HG03025 (cell line): ENCODE measurements around the gene CHAC1.
"Not testable (repeated sequence)": the region's sequence is repeated elsewhere in the genome, so short reads cannot be mapped to it uniquely, and the experiment has no call there.

Experiments used
- ATAC-seq: cut with Tn5 transposase; IDR thresholded peaks from one replicate; pipeline ENCODE4 v1.9.1; 2021; ENCODE audit warnings: mild to moderate bottlenecking, moderate library complexity; ENCODE audit not compliant: unreplicated experiment, low FRiP score

The CHAC1 gene

DNA sequence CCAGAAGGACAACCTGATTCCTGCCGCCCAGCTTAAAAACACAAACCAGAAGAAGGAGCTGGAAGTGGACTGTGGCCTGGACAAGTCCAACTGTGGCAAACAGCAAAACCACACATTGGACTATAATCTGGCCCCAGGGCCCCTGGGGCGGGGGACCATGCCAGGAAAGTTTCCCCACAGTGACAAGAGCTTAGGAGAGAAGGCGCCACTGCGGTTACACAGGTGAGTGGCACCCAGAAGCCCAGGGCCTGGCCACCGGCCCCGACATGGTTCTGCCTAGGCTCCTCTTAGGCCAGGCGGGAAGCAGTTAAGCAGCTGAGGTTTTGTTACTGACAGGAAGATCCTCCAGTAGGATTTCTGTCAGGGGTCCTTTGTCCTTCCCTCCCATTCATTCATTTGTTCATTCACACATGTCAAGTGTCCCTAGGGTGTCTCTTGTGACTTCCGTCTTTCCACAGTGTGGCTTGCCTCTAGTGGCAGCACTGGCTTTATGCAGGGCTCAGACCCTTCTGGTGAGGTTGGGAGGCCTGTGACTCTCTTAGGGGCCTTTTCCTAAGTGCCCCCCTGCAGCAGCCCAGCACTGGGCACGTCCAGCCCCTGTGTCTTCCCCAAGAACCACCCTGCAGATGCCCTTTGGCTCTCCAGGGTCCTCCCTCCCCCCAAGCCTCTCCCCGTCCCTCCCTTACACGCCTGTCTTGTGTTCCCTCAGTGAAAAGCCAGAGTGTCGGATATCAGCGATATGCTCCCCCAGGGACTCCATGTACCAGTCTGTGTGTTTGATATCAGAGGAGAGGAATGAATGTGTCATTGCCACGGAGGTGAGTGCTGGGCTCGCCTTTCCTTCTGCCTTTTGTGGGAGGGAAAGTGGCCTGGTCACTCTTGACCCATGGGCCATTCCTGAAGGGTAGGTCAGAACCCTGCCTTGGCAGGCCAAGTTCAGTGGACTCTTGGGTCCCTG lies 16.3 kb upstream of the CHAC1 start:
- ATAC-seq, result no peak

DNA sequence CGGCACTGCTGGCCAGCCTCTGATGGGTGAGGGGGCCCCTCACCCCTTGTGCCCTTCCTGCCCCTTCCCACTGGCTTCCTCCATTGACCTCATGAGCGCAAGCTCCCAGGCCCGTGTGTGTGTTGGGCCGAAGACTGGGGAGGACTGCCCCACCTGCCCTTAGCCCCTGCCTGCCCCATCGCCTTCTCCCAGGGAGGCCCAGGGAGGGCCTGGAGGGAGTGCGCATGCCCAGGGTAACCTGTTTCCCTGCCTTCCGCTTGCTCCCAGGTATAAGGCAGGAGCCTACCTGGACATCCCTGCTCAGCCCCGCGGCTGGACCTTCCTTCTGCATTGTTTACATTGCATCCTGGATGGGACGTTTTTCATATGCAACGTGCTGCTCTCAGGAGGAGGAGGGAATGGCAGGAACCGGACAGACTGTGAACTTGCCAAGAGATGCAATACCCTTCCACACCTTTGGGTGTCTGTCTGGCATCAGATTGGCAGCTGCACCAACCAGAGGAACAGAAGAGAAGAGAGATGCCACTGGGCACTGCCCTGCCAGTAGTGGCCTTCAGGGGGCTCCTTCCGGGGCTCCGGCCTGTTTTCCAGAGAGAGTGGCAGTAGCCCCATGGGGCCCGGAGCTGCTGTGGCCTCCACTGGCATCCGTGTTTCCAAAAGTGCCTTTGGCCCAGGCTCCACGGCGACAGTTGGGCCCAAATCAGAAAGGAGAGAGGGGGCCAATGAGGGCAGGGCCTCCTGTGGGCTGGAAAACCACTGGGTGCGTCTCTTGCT lies 15.3 kb upstream of the CHAC1 start:
- no peak for ATAC-seq

DNA sequence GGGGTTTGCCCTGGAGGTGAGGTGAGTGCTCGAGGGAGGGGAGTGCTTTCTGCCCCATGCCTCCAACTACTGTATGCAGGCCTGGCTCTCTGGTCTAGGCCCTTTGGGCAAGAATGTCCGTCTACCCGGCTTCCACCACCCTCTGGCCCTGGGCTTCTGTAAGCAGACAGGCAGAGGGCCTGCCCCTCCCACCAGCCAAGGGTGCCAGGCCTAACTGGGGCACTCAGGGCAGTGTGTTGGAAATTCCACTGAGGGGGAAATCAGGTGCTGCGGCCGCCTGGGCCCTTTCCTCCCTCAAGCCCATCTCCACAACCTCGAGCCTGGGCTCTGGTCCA lies 14.8 kb upstream of the CHAC1 start:
- ATAC-seq, result no peak

DNA sequence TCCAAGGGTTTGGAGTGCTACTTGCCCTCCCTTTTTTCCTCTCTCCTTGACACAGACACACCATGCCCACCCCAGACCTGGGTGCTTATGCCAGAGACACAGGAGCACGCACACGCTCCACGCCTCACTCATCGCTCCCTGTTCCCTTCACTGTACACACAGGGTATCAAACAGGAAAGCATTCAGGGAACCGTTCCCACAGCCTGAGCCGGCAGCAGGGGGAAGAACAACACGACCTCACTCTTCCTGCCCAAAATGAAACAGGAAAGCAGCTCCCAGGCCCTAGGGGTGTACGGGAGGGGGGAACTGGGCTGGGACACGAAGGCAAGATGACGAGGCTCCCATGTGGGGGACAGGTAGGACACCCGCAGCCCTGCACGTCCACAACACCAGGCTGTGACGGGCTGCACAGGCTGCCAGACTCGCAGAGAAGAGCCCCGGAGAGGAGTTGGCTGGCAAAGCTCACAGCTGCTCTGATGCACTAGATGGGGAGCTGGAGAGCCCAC lies 12.9 kb upstream of the CHAC1 start:
- ATAC-seq, result no peak

DNA sequence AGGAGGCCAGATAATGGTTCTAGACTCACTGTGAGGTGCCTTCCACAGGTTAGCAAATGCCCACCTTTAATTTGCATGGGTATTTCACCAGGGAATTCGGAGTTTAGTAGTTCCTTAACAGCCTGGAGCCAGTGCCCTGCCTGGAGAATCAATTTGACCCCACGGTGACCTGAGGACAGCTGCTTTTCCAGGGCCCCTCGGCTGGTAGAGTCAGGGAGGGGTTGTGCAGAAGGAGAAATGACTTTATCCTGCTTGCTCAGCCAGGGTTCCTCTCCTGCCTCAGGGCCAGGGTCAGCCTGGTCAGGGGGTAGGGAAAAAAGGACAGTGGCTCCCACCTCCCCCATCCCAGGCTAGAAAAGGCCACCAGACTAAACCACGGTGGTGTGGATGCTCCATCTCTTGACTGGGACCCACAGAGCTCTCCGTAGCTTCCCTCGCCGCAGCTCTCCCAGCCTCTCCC lies 12.2 kb upstream of the CHAC1 start:
- no peak for ATAC-seq

DNA sequence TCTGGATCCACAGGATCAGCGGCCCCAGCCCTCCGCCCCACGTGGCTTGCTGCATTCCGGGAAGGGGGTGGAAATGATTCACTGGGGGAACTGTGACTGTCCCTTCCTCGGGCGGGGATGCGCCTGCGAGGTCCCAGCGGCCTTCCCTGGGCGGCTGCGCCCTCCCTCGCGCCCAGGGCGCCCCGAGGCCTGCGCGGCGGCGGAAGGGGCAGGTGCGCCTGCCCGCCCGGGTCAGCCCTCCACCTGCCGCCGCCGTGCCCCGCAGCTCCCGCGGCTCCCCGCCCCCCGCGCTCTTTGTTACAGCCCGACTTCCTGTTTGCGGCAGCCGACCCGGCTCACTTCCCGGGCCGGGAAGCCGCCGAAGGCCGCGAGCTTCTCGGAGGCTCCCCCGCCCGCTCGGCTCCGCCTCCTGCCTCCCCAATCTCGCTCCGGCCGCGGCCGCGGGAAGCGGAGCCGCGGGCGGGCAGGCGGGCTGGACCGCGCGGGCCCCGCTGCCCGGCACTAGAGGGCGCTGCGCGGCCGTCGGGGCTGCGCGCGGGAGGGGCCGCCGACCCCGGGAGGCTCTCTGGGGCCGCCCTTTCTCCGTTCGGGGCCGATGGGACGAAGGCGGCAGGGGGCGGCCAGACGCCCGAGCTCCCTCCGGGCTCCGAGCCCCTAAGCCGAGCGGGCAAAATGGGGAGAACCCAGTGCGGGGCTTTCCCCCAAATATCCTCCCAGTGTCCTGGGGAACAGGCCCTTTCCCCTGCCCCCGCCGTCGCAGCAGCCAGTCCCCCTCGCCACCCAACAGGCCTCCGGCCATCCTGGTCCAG lies 11.5 kb upstream of the CHAC1 start:
- peak; percentile 71 for ATAC-seq

DNA sequence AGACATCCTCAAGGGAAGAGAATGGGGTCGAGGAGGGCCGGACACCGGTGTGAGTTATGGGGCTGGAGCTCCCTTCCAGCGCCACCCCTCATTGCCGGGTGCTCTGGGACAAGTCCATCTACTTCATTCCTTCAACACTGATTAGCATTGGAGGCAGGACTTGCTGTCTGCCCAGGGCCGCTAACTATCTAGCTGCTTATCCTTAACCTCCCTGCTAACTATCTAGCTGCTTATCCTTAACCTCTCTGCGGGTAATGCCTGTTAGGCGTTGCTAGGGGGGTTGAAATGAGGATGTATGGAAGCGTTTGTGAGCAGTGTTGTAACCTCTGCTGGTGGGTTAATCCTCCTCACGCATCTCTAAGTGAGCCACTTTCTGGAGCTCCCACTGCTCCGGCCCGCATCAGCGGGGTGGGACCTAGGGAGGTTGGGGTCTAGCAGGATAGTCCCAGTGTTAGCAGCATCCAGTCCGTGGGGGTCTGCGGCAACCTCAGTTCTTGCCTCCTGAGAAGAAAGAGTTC lies 10.9 kb upstream of the CHAC1 start:
- no peak for ATAC-seq

DNA sequence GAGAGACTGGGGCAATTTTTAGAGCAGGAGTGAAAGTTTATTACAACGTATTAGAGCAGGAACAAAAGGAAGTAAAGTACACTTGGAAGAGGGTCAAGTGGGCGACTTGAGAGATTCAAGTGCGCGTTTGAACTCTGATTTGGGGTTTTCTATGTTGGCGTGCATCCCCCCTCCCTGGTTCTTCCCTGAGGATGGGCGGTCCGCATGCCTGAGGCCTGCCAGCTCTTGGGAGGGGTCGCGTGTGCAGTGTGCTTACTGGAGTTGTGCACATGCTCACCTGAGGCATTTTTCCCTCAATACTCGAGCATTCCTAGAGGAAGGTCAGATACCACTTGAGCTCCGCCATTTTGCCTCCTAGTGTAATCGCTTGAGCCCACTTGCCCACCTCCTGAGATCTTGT lies 10.4 kb upstream of the CHAC1 start:
- no peak for ATAC-seq

DNA sequence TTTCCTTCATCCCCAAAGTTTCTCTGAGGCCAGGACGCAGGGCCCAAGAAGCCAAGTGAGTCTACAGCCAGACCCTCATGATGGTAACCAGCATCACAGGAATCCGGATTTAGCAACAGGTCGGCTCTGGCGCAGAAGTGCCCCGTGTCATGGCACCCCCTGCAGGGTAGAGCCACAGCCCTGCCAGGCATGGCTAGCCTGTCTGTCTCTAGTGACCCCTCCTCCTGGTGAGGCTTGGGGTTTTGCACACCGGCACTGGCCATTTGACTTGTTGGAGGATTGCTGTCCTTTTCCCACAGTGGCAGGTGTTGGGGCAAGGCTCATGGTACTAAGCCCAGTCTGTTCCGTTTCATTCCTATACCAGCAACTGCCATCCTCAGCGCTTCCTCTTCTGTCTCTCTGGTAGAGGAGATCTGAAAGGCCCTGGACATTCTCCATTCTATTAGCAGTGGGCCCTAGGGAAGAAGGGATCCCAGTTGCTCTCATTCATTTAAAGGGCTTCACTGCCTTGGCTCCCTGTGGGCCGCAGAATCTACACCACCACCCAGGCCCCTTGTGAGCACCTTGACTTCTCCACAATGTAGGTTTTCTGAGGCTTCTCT lies 9.4 kb upstream of the CHAC1 start:
- ATAC-seq, result no peak

DNA sequence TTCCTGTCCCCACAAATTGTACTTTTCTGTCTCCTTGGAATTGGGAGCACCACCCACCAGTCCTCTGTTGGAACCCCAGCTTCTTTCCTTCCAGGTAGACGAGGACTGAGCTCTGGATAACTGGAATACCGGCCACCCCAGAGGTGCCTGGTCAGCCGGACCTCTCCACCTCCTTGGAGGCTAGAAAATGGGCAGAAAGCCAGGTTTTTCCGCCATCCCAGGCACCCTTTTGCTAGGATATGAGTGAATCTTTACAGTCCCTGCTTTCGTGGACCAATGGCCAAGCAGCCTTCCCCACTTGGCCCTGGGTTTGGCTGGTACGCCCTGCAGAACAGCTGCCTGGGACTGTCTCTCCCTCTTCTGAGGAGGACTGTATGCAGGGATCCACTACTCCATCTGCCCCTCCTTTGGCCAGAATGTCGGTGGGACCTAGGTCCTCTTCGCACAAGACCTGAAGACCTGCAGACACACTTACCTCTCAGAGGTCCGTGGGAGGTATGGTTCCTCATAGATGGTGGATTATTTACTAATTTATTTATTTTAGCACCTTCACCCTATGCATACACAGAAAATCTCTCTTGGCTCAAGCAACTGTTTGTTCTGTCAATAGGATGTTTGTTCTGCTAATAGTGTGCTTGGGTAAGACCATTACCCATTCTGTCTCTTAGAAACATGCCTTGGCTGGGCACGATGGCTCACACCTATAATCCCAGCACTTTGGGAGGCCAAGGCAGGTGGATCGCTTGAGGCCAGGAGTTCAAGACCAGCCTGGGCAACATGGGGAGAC lies 8.6 kb upstream of the CHAC1 start:
- ATAC-seq, result no peak

DNA sequence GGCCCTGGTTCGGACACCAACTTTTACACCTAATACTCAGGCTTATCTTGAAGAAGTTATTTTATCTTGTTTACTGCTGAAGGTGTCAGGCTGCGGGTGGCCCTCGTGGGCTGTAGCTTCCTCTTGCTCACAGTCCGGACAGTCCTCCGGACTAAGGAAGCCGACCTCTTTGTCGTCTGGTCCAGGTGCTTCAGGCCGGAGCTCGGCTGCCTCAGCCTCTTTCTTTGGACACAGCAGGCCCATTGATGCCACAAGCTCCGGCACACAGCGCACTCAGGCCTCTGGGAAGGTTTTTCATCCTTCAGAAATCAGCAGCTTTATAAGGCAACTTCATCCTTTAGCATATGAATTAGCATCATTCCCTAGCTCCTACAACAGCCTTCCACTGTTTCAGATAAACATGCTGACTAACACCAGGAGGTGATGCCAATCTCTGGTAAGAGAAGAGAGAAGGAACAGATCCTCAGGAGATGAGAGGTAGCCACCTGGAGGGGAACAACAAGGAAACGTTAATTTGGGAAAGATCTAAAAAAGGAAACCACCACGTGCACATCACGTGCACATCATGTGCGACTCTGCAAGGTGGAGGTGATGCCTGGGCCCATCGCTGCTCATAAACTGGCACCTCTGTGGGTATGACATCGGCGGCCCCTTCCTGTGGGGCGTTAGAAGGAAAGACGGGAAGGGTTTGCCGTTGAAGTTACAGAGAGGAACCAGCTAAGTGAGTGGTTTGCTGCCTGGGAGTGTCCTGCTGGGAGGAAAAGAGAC lies 4.4 kb upstream of the CHAC1 start:
- ATAC-seq, result no peak

DNA sequence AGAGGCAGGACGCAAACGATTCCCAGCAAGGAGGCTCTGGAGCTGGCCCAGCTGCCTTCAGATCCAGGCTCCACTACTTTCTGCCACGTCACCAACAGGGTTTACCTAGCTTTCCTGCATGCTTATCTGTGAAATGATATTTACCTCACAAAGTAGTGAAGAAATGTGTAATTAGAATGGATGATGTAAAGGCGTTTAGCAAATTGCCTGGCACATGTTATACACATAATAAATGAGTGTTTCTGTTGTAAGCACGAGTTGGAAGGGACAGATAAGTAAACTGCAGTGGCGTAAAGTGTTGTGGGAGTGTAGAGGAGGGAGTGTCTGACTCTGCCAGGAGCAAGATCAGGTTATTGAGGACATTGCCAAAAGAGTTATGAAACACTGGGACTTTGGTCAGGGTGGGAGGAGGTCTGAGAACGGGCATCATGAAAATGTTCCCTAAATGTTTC lies 3.5 kb upstream of the CHAC1 start:
- ATAC-seq, result no peak

DNA sequence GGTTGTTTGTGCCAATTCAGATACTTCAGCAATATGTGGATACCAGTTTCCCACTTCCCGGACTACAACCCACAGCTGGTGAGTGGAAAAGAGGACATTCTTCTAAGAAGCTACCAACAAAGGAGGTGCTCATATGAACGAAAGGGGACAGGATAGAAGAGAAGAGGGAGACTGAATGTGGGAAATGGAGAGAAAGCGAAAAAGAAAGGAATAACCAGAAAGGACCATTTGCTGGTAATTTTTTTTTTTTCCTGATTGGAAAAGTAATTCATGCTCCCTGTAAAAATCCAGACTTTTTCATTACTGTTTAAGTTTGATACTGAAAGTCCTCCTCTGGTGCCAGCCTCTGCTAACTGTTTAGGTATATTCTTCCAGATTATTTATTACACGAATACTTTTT lies 1.5 kb upstream of the CHAC1 start:
- ATAC-seq, result no peak

DNA sequence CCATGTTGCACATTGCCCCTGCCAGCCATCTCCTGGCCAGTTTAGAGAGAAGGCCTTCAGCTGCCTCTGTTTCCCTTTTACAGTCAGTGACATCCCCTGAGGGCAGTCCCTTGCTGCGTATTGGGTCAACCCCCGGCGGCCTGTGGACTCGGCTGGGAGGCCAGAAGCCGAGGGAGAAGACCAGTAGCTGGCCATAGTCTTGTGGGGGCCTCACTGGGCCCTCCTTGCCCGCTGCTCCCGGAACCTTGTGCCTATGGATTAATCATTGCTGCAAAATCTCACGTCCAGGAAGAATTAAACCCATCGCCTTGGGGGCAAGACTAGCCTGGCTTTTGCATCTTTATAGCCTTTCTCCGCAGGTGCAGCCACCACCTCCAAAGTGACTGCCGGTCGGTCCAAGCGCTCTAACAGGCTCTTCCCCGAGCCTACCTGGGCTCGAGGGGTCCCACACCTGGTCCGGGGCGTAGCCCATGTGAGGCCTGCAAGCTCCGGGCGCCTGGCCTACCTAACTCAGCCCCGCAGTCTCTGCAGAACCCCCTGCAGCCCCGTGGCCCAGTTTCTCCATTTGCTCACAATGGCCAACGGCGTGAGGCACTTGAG lies 870 bp upstream of the CHAC1 start:
- ATAC-seq, result no peak

DNA sequence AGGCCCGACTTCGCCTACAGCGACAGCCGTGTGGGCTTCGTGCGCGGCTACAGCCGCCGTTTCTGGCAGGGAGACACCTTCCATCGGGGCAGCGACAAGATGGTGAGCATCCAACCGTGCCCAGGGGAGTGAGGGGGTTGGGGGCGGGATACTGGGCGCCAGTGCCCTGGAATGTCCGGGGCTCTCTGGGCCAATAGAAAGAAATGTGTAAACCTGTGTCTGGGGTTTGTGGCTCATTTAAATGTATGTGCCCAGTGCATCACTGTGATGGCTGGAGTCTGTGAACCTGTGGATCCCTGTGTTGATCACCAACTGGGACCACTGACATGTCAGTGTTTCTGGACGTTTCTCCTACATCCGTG lies 423 bp downstream of the CHAC1 start:
- no peak for ATAC-seq

DNA sequence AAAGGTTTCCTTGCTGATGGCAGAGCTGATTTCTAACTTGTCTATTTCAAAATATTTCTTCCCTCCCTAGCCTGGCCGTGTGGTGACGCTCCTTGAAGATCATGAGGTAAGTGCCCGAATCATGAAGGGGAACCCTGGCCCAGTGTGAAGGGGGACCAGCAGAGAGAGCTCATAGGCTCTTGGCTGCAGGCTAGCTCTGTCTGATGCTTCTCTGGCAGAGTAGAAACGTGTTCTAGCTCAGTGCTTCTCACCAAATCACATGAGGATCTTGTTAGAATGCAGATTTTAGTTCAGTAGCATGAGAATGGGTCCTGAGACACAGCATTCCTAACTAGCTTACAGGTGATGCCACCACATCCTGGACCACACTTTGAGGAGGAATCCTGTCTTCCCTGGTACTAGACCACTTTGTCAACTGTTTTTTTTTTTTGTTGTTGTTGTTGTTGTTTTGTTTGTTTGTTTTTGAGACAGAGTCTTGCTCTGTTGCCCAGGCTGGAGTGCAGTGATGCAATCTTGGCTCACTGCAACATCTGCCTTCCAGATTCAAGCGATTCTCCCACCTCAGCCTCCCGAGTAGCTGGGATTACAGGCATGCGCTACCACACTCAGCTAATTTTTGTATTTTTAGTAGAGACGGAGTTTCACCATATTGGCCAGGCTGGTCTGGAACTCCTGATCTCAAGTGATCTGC lies 1.0 kb downstream of the CHAC1 start:
- not testable (repeated sequence) for ATAC-seq

DNA sequence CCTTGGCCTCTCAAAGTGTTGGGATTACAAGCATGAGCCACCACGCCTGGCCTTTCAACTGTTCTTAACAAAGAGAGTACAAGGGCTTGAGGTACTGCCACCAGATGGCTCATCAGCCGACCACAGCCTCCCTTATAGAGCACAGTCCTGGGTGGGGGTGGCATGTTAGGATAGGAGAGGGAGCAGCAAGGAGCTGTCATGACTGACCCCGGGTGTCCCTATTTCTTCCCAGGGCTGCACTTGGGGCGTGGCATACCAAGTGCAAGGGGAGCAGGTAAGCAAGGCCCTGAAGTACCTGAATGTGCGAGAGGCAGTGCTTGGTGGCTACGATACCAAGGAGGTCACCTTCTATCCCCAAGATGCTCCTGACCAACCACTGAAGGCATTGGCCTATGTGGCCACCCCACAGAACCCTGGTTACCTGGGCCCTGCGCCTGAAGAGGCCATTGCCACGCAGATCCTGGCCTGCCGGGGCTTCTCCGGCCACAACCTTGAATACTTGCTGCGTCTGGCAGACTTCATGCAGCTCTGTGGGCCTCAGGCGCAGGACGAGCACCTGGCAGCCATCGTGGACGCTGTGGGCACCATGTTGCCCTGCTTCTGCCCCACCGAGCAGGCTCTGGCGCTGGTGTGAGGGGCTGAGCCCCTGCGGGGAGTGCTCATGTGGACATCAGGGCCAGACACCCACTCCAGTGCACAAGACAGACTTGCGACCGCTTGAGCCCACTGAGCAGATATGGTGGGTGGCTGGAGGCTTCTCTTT lies 2.1 kb downstream of the CHAC1 start:
- ATAC-seq, result no peak
